ENCODE results near the gene GLG1.
"Not testable (repeated sequence)": the region's sequence is repeated elsewhere in the genome, so short reads cannot be mapped to it uniquely, and the experiment has no call there.

- not testable (repeated sequence) for TF ChIP-seq CTCF, POLR2A (IDR thresholded peaks at IDR 0.05)
Observed at GRCh38 chr16:74534650-74535049, 72.3 kb downstream of the GLG1 start.
